Osteoblast (primary cell): ENCODE data around the gene FCER1G. TPM values are rescaled to one million over a fixed set of nuclear protein-coding genes. Genes with fewer than 3 reads are reported as not detected.

Experiments
- DNase-seq: peaks from one replicate; pipeline ENCODE4 v3.0.0; 2011; ENCODE audit warnings: low spot score, mixed read lengths; ENCODE audit not compliant: insufficient read length; ENCODE audit errors: missing footprints
- H2AFZ ChIP-seq: 2 replicates; pipeline ENCODE4 v1.6.0; 2011; ENCODE audit warnings: mild to moderate bottlenecking, low read length
- H3K27ac ChIP-seq: 2 replicates; pipeline ENCODE4 v1.5.1; 2011; ENCODE audit warnings: mild to moderate bottlenecking, low read depth, low read length, moderate library complexity
- H3K27me3 ChIP-seq: 2 replicates; pipeline ENCODE4 v1.6.0; 2012; ENCODE audit warnings: mild to moderate bottlenecking, control low read depth, inconsistent platforms, low read length, moderate library complexity; ENCODE audit not compliant: insufficient read depth
- H3K36me3 ChIP-seq: 2 replicates; pipeline ENCODE4 v1.5.1; 2011; ENCODE audit warnings: mild to moderate bottlenecking, low read length, control low read depth, moderate library complexity; ENCODE audit not compliant: insufficient read depth
- H3K4me1 ChIP-seq: 2 replicates; pipeline ENCODE4 v1.5.1; 2011; ENCODE audit warnings: mild to moderate bottlenecking, low read length, control low read depth, moderate library complexity; ENCODE audit not compliant: insufficient read depth
- H3K4me2 ChIP-seq: 2 replicates; pipeline ENCODE4 v1.6.0; 2011; ENCODE audit warnings: mild to moderate bottlenecking, low read length; ENCODE audit not compliant: insufficient read depth
- H3K4me3 ChIP-seq: fragments of 200-600 bp; sonication (generic); 3 replicates; pipeline ENCODE4 v1.5.1; 2012; ENCODE audit warnings: mild to moderate bottlenecking, low read length, inconsistent platforms; ENCODE audit not compliant: insufficient read depth
- H3K79me2 ChIP-seq: 2 replicates; pipeline ENCODE4 v1.6.0; 2012; ENCODE audit warnings: mild to moderate bottlenecking, low read length, control low read depth, inconsistent platforms; ENCODE audit not compliant: insufficient read depth
- H3K9me3 ChIP-seq: 2 replicates; pipeline ENCODE4 v1.5.1; 2011; ENCODE audit warnings: low read depth, low read length, control low read depth
- H4K20me1 ChIP-seq: 2 replicates; pipeline ENCODE4 v1.6.0; 2012; ENCODE audit warnings: mild to moderate bottlenecking, low read length, control low read depth; ENCODE audit not compliant: insufficient read depth
- total RNA-seq: library from RNA; depleted of rRNA; stranded (reverse); fragments of >200 nt; gene quantifications from 2 replicates; pipeline ENCODE4 v1.2.3, GENCODE V29; 2012
- TF ChIP-seq, protein P1 (sequence below): IDR thresholded peaks from 2 replicates; pipeline ENCODE4 v1.5.1; 2011; ENCODE audit warnings: mild to moderate bottlenecking, low read depth, low read length, moderate library complexity; ENCODE audit errors: extremely low read depth

FCER1G gene
- total RNA-seq, 1 donor = 0.72 TPM

DNA sequence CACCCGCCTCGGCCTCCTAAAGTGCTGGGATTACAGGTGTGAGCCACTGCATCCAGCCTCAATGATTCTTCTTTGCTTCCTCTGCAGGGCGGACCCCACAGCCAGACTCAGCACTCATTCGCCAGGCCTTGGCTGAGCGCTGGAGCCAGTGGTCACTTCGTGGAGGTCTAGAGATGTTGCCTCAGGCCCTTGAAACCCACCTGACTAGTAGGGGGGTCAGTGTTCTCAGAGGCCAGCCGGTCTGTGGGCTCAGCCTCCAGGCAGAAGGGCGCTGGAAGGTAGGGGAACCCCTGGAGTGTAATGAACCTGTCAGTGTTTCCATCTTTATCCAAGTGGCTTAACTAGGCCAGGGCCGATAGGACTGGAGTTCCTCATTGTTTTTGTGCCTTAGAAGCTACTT lies 46.2 kb upstream of the FCER1G start:
- H2AFZ ChIP-seq = no peak overlapping the region
- no peaks in the 10 kb centered on the region for H3K27me3 ChIP-seq
- H3K27ac ChIP-seq = no peak overlapping the region
- peaks cover 13% of the 10 kb centered on the region for H3K79me2 ChIP-seq
- H3K4me1 ChIP-seq = peaks cover 31% of the 10 kb centered on the region
- no peak for DNase-seq
- no peak overlapping the region for H3K4me3 ChIP-seq
- no peak overlapping the region for H3K4me2 ChIP-seq
- no peaks in the 10 kb centered on the region for H3K9me3 ChIP-seq
- H3K36me3 ChIP-seq = peaks cover 52% of the 10 kb centered on the region
- TF ChIP-seq, protein P1, sequence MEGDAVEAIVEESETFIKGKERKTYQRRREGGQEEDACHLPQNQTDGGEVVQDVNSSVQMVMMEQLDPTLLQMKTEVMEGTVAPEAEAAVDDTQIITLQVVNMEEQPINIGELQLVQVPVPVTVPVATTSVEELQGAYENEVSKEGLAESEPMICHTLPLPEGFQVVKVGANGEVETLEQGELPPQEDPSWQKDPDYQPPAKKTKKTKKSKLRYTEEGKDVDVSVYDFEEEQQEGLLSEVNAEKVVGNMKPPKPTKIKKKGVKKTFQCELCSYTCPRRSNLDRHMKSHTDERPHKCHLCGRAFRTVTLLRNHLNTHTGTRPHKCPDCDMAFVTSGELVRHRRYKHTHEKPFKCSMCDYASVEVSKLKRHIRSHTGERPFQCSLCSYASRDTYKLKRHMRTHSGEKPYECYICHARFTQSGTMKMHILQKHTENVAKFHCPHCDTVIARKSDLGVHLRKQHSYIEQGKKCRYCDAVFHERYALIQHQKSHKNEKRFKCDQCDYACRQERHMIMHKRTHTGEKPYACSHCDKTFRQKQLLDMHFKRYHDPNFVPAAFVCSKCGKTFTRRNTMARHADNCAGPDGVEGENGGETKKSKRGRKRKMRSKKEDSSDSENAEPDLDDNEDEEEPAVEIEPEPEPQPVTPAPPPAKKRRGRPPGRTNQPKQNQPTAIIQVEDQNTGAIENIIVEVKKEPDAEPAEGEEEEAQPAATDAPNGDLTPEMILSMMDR = no peak
- H4K20me1 ChIP-seq = no peaks in the 10 kb centered on the region

DNA sequence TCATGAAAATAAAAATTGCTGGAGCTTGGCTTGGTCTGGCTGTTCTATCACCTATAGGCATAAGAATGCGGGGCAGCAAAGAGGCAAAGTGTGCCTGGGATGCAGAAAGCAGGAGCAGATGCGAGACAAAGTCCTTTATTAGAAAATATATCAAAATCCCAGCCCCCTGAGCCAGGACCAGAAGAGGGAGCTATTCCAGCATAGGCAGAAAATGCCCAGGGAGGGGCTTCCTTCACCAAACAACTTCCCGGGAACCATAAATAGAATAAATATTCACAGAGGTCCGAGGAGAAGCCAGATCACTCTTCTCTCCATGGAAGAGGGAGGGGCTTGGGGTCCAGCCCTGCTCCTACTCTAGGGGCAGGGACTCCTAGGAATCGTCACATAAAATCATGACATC lies 43.9 kb upstream of the FCER1G start:
- Histone ChIP-seq H3K4me2 (no peak overlapping the region), H3K4me3 (no peak overlapping the region), H2AFZ (no peak overlapping the region), H3K4me1 (peaks cover 25% of the 10 kb centered on the region), H3K27ac (peak overlapping the region; percentile 92), H3K79me2 (peaks cover 17% of the 10 kb centered on the region), H3K36me3 (peaks cover 56% of the 10 kb centered on the region), H3K9me3 (no peaks in the 10 kb centered on the region), H3K27me3 (no peaks in the 10 kb centered on the region), H4K20me1 (no peaks in the 10 kb centered on the region)
- TF ChIP-seq, protein P1 = peak; percentile 41
- peak; percentile 27 for DNase-seq

DNA sequence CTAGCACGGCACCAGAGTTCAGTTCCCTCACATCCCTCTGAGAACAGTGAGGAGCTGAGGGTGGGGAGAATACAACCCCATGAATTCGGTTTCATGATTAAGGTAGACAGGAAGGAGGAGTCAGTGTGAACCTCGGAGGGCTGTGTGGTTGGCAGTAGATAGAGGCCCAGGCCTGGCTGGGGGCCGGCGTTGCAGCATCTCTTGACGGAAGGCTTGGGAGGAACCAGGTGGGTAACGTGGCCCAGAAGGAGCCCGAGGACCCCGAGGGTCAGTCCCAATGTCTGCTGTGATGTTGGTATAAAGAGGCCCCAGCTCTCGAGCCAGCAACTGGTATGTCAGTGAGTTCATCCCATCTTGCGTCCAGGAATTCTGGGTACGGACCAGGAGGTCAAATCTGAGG lies 43.4 kb upstream of the FCER1G start:
- Histone ChIP-seq H3K4me2 (no peak overlapping the region), H3K4me3 (no peak overlapping the region), H3K9me3 (no peaks in the 10 kb centered on the region), H3K79me2 (peaks cover 20% of the 10 kb centered on the region), H3K27me3 (no peaks in the 10 kb centered on the region), H3K4me1 (peaks cover 30% of the 10 kb centered on the region), H3K36me3 (peaks cover 56% of the 10 kb centered on the region), H4K20me1 (peaks cover 2% of the 10 kb centered on the region), H3K27ac (peak overlapping the region; percentile 92), H2AFZ (no peak overlapping the region)
- DNase-seq = no peak
- TF ChIP-seq, protein P1 = no peak

DNA sequence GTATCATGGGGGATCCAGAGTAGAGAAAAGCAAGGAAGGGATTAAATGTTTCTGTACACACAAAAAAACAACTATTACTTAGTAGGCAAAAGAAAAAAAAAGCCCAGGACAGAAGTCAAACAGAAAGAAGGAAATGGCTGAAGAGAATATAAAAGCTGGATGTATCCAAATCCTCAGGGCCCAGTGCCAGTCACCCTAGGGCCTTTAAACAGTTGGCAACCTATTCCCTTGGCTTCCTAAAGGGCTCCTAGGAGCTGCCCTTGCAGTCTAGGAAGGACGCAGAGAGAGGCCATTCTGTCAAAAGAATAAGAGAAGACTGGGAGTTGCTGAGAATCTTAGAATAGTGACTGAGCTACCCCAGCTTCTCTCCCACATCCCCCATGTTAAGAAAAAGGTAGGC lies 42.7 kb upstream of the FCER1G start:
- Histone ChIP-seq H3K27me3 (no peaks in the 10 kb centered on the region), H3K79me2 (peaks cover 20% of the 10 kb centered on the region), H3K4me3 (no peak overlapping the region), H3K27ac (peak overlapping the region; percentile 92), H4K20me1 (peaks cover 3% of the 10 kb centered on the region), H2AFZ (no peak overlapping the region), H3K4me1 (peaks cover 25% of the 10 kb centered on the region), H3K36me3 (peaks cover 56% of the 10 kb centered on the region), H3K4me2 (peak overlapping the region; percentile 18), H3K9me3 (no peaks in the 10 kb centered on the region)
- DNase-seq = no peak
- TF ChIP-seq, protein P1 = no peak
